Sciatic nerve (tissue), 2 donors: ENCODE data around the gene TCERG1L. TPM values are rescaled to one million over a fixed set of nuclear protein-coding genes. Genes with fewer than 3 reads are reported as not detected.
"Not testable (repeated sequence)": the region's sequence is repeated elsewhere in the genome, so short reads cannot be mapped to it uniquely, and the experiment has no call there.

Experiments used
- ATAC-seq: fragments of 200-7000 bp; cut with Tn5 transposase; one replicate; pipeline ENCODE4 v1.9.1; 2020; ENCODE audit warnings: mild to moderate bottlenecking, moderate library complexity
- DNase-seq: peaks from one replicate; pipeline ENCODE4 v3.0.0-alpha.2; 2020; ENCODE audit warnings: low spot score
- intact Hi-C: fragments of 100-400 bp; cut with DNase I; formaldehyde crosslinking; loops from one replicate; pipeline ENCODE4 v1.14.2; 2022
- total RNA-seq: library from RNA; stranded (reverse); fragmentation: NEBNext Ultra II Directional; extraction: Animal tissue kit (Norgen Biotek cat#: 25700); gene quantifications from one replicate; pipeline ENCODE4 v1.2.1, GENCODE V29; 2021
- donor health status: DM: no; HTN: no; CAD: no.
- donor health status: DM: no; HTN: no; CAD: no.

Gene TCERG1L
- total RNA-seq, 1 donor from 2014 or later: 0.22 TPM

- no peak for ATAC-seq
- DNase-seq: peak; percentile 18
- intact Hi-C loops: no loop called here
Observed at GRCh38 chr10:131180740-131181415, 130.6 kb downstream of the TCERG1L start.

GRCh38 chr10:131180086-131180485 is 131.4 kb downstream of the TCERG1L start:
- intact Hi-C loops: no loop called here
- no peak for DNase-seq
- ATAC-seq: no peak

- intact Hi-C loops: no loop called here
- ATAC-seq (no peak), DNase-seq (peak; percentile 40)
Observed at GRCh38 chr10:131179361-131179760, 132.2 kb downstream of the TCERG1L start.

- no peak for DNase-seq
- intact Hi-C loops: no loop called here
- ATAC-seq: no peak
Observed at GRCh38 chr10:131178521-131179331, 132.8 kb downstream of the TCERG1L start.

- intact Hi-C loops: no loop called here
- DNase-seq: no peak
- ATAC-seq: peak; percentile 39
Observed at GRCh38 chr10:131177431-131178327, 133.8 kb downstream of the TCERG1L start.

GRCh38 chr10:131176907-131177306 is 134.6 kb downstream of the TCERG1L start:
- ATAC-seq (no peak), DNase-seq (no peak)
- intact Hi-C loops: no loop called here

- ATAC-seq, intact Hi-C loops, DNase-seq: not testable (repeated sequence)
Observed at GRCh38 chr10:131176324-131176723, 135.2 kb downstream of the TCERG1L start.

- DNase-seq (no peak), ATAC-seq (no peak)
Observed at GRCh38 chr10:131175891-131176290, 135.6 kb downstream of the TCERG1L start.

GRCh38 chr10:131174651-131175540 is 136.6 kb downstream of the TCERG1L start:
- ATAC-seq (no peak), DNase-seq (peak; percentile 34)
- intact Hi-C loops: no loop called here

More at GRCh38 chr10:131175891-131176290, 135.6 kb downstream of the TCERG1L start:
- intact Hi-C loops: no loop called here

GRCh38 chr10:131174211-131174565 is 137.3 kb downstream of the TCERG1L start:
- intact Hi-C loops: no loop called here
- ATAC-seq: no peak
- peak; percentile 33 for DNase-seq

GRCh38 chr10:131173484-131174210 is 137.9 kb downstream of the TCERG1L start:
- ATAC-seq: no peak
- peak; percentile 36 for DNase-seq
- intact Hi-C loops: no loop called here

- intact Hi-C loops: no loop called here
- ATAC-seq: no peak
- DNase-seq: no peak
Observed at GRCh38 chr10:131172433-131172832, 139.1 kb downstream of the TCERG1L start.

- no peak for DNase-seq
Observed at GRCh38 chr10:131169146-131169545, 142.4 kb downstream of the TCERG1L start.

GRCh38 chr10:131168238-131168875 is 143.2 kb downstream of the TCERG1L start:
- DNase-seq (no peak), ATAC-seq (no peak)
- intact Hi-C loops: no loop called here

More at GRCh38 chr10:131169146-131169545, 142.4 kb downstream of the TCERG1L start:
- no peak for ATAC-seq
- intact Hi-C loops: no loop called here

- ATAC-seq (no peak), DNase-seq (peak; percentile 45)
- intact Hi-C loops: no loop called here
Observed at GRCh38 chr10:131167036-131167860, 144.3 kb downstream of the TCERG1L start.

- intact Hi-C loops: no loop called here
- peak; percentile 26 for DNase-seq
- no peak for ATAC-seq
Observed at GRCh38 chr10:131166486-131166885, 145.0 kb downstream of the TCERG1L start.
